HG03565 (cell line): ENCODE data around the gene SLC9A9.

Experiments
- ATAC-seq: cut with Tn5 transposase; IDR thresholded peaks from one replicate; pipeline ENCODE4 v1.9.1; 2021; ENCODE audit warnings: mild to moderate bottlenecking, moderate library complexity; ENCODE audit not compliant: unreplicated experiment

The SLC9A9 gene

GRCh38 chr3:143343944-143344343, 504.3 kb downstream of the SLC9A9 start:
- no peak for ATAC-seq

- ATAC-seq, result no peak
These were observed 505.2 kb downstream of the SLC9A9 start for GRCh38 chr3:143343031-143343430.

GRCh38 chr3:143339451-143339850, 508.8 kb downstream of the SLC9A9 start:
- no peak for ATAC-seq

GRCh38 chr3:143337387-143337786, 510.9 kb downstream of the SLC9A9 start:
- ATAC-seq, result no peak

- ATAC-seq, result no peak
These were observed 514.0 kb downstream of the SLC9A9 start for GRCh38 chr3:143334231-143334630.

- no peak for ATAC-seq
These were observed 514.9 kb downstream of the SLC9A9 start for GRCh38 chr3:143333367-143333766.

- ATAC-seq, result no peak
These were observed 516.2 kb downstream of the SLC9A9 start for GRCh38 chr3:143332026-143332425.

- no peak for ATAC-seq
These were observed 516.9 kb downstream of the SLC9A9 start for GRCh38 chr3:143331350-143331749.

GRCh38 chr3:143330296-143330868, 517.9 kb downstream of the SLC9A9 start:
- no peak for ATAC-seq

- no peak for ATAC-seq
These were observed 518.6 kb downstream of the SLC9A9 start for GRCh38 chr3:143329567-143330211.

- no peak for ATAC-seq
These were observed 519.8 kb downstream of the SLC9A9 start for GRCh38 chr3:143328451-143328850.

GRCh38 chr3:143326983-143327778, 521.1 kb downstream of the SLC9A9 start:
- no peak for ATAC-seq

- ATAC-seq, result no peak
These were observed 527.1 kb downstream of the SLC9A9 start for GRCh38 chr3:143321058-143321769.

- ATAC-seq, result no peak
These were observed 532.5 kb downstream of the SLC9A9 start for GRCh38 chr3:143315766-143316165.

GRCh38 chr3:143314251-143315093, 533.8 kb downstream of the SLC9A9 start:
- ATAC-seq, result no peak

- ATAC-seq, result no peak
These were observed 534.4 kb downstream of the SLC9A9 start for GRCh38 chr3:143313893-143314188.

GRCh38 chr3:143313025-143313892, 535.0 kb downstream of the SLC9A9 start:
- ATAC-seq, result no peak

- no peak for ATAC-seq
These were observed 537.2 kb downstream of the SLC9A9 start for GRCh38 chr3:143311096-143311495.

GRCh38 chr3:143309705-143310104, 538.6 kb downstream of the SLC9A9 start:
- no peak for ATAC-seq
